Stimulated activated CD8-positive, alpha-beta memory T cell treated with anti-CD3 and anti-CD28 coated beads, Interleukin-12 subunit alpha, Interleukin-12 subunit beta, amount 100 ng/mL, for 24 hours (primary cell): Measurements from ENCODE around the gene SLC7A4.
"Not testable (repeated sequence)": the region's sequence is repeated elsewhere in the genome, so short reads cannot be mapped to it uniquely, and the experiment has no call there.

Experiments used
- DNase-seq: peaks from one replicate; pipeline ENCODE4 v3.0.0-alpha.2; 2020; ENCODE audit errors: extremely low read depth

Gene SLC7A4

DNA sequence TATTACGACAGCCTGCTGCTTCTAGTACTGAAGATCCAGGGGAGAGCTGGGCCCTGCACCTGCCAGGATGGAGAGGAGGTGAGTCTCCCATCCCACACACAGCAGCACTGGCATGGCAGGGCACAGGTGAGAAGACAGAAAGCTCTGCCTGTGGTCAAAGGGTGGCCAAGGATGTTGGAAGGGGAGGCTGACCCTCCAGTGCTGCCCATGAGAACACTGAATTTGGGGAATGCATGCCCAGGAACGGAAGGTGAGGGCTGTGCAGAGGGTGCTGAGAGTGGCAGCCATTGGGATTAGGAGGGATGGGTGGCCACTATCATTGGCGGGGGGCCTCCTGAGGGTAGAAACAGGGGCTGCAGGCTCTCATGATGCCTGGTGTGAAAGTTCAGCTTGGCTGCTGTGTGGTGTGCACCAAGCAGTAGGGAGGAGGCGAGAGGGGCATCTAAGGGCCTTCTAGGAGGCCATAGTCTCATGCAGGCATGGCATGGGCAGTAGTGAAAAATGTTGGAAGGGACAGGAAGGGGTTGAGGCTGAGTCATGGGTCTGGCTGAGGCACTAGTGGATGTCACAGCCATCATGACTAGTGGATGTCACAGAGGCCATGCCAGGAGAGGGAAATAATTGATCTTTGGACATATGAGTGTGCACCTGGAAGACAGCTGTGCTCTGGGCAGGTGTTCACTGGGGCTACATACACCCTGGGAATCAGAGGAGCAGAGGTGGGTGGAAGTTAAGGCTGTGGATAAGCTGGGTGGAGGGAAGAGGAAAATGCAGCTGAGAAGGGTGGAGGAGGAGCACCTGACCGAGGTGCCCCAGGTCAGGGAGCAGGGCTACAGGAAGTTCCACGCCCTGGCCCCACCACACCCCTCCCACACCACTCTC lies 10.9 kb upstream of the SLC7A4 start:
- DNase-seq = no peak

DNA sequence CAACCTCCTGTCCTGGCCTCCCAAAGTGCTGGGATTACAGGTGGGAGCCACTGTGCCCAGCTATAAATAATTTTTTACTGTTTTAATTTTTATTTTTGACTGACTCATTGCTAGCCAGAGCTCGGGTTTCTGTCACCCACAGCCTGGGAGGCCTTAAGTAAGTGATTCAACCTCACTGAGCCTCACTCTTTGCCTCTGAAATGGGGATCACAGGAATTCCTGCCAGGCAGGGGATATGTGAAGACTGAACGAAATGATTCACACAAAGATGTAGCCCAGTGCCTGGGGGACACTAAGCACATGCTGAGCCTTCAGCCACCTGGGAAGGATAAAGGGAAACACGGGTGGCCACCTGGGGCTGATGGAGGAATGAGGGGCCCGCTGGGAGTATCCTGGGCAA lies 9.6 kb upstream of the SLC7A4 start:
- DNase-seq = no peak

DNA sequence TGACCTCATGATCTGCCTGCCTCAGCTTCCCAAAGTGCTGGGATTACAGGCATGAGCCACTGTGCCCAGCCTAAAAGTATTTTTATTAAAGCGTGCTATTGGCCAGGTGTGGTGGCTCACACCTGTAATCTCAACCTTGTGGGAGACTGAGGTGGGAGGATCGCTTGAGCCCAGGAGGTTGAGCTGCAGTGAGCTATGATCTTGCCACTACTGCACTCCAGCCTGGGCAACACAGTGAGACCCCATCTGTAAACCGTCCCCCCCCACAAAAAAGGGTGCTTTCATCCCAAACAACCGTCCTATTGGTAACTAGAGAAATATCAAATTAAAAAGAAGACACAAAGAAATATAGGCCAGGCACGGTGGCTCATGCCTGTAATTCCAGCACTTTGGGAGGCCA lies 6.8 kb upstream of the SLC7A4 start:
- not testable (repeated sequence) for DNase-seq

DNA sequence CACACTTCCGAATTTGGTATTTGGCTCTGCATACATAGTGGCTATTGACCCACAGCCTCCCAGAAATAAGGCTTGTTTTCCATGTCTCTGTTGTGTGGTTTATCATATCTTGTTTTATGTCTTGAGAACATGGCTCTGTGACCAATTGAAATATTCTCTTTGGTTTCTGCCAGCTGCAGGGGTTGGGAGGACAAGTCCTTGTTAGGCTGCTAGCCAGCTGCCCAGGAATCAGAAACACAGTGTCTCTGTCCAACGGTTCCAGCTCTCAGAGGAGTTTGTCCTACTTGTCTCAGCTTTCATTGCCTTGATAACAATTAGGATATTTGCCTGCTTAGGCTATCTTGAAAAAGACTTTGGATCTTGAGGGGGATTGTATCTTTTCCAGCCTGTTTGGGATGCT lies 6.0 kb upstream of the SLC7A4 start:
- DNase-seq = no peak

DNA sequence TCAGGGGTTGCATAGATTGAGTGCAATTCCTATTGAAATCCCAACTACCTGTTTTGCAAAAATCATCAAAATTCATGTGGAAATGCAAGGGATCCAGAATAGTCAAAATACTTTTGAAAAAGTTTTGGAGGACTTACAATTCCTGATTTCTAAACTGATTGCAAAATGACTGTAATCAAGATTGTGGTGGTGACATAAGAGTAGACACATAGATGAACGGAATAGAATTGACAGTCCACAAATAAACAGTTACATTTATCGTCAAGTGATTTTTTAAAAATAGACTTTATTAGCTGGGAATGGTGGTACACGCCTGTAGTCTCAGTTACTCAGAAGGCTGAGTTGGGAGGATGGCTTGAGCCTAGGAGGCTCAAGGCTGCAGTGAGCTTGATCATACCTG lies 2.6 kb upstream of the SLC7A4 start:
- no peak for DNase-seq

DNA sequence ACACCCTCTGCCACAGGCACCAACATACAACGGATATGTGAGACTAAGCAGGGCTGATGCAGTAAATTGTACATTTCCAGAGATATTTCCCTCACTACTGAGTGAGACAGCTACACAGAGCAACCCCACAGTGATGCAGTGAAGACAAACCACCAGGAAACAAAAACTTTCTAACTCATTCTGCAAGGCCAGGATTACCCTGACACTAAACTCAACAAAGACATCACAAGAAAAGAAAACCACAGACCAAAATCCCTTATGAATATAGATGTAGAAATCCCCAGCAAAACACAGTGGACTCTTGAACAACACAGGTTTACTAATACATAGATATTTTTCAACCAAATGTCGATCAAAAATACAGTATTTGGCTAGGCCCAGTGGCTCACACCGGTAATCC lies 1.5 kb upstream of the SLC7A4 start:
- DNase-seq = no peak

DNA sequence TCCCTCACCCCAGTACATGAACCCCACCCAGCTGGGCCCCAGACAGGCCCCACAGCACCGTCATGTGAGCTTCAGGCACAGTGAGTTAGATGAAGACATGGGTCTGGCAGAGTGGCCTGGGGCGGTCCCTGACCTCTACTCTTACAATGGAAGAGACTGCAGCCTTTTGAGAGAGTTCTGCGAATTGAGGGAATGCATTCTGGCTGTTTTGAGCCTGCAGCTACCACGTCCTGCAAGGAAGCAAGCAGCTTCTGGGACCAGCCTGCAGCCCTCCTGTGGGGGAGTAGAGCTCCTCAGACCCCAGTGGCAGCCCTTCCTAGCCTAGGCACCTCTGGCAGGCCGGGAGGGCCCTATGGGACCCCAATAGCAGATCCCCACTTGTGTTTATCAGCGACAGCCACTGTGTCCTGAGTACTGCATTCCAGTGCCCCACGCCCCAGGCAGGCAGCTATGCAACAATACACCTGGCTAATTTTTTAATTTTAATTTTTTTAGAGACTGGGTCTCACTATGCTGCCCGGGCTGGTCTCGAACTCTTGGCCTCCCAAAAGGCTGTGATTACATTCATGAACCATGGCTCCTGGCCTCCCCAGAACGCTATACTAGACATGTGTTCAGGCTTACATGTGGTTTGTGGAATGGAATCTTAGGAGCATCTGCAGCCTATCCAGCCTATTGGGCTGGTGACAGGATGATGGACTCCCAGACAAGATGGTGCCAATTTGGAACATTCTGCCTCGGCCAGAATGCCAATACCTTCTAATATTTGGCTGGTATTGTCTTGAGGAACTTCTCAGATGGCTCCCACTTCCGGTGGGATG lies 717 bp upstream of the SLC7A4 start:
- DNase-seq = no peak

DNA sequence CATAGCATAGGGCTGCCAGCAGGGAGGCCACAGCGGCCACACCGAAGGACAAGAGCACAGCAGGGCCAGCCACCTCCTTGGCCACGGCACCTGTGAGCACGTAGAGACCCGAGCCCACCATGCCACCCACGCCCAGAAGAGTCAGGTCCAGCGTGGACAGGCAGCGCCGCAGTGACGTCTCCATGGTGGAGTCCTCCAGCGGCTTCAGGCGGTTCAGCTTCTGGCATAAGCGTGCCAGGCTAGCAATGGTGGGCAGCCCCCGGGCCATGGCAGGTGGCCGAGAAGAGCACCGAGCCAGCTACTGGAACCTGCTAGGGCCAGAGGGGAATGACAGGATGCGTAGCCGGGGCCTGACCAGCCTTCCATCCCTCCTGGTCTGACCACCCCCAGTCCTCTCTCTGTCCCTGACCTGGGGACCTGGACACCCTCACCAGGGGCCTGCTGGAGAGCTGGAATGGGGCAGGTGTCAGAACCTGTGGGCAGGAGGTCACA lies 770 bp downstream of the SLC7A4 start:
- DNase-seq = no peak

DNA sequence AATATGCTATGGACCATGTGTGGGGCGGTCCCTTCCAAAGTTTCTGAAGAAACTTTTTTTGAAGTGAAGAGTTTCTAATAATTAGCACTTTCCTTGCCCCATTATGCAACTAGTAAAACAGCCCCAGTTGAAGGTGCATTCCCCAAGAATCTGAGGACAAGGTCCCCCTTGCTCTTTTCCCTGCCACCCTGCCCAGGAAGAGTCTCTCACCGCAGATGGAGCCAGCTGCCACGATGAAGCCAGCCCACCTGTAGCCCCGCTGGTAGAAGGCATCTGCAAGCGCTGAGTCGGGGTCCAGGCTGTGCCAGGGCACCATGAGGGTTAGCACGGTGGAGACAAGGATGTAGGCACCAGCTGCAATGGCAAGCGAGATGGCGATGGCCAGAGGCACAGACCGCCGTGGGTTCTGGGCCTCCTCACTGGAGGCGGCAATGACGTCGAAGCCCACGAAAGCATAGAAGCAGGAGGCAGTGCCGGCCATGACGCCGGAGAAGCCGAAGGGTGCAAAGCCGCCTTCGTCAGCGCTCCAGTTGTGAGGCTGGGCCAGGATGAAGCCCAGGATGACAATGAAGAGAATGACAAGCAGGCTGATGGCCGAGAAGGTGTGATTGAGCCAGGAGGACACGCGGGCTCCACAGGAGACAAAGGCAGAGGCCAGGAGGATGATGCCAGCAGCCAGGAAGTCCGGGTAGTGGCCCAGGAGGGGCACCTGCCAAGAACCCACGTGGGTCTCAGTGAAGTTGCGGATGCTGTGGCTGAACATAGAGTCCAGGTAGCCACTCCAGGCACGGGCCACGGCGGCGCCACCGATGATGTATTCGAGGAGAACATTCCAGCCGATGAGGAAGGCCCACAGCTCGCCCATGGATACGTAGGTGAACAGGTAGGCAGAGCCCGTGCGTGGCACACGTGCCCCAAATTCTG lies 1.5 kb downstream of the SLC7A4 start:
- no peak for DNase-seq

DNA sequence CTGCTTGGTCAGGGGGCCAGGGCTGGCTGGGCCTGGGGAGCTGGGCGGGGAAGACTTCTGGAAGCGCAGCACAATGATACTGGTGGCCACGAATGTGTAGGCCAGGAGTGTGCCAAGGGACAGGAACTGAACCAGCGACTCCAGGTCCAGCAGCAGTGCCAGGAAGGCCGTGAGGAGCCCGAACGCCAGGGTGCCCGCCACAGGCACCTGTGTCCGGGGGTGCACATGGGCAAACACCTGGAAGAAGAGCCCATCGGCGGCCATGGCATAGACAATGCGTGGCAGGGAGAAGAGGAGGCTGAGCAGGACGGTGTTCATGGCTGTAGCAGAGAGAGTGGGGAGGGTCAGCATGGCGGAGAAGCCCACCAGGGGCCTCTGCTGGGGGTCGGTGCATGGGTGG lies 2.3 kb downstream of the SLC7A4 start:
- DNase-seq = no peak

DNA sequence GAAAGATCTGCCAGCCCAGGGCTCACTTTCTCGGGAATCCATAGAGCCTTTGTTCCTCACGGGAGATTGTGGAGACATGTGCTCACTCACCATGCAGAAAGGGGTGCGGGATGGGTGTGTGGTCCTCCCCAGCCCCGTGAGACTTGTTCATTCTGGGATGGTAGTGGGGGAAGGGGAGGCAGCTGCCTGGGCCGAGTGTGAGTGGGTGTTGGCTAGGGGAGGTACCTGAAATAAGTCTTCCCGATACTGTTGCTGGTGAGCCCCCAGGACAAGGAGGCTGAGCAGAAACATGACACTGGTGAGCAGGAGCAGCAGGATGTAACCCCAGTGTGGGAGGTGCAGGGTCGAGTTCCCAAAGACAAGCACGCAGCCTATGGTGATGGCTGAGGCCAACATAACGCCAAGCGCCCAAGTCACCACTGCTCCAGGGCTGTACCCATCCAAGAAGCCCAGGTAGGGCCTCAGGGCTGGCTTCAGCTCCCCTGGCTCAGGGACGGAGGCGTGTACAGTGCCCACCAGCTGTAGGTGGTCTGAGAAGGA lies 2.8 kb downstream of the SLC7A4 start:
- DNase-seq = no peak

DNA sequence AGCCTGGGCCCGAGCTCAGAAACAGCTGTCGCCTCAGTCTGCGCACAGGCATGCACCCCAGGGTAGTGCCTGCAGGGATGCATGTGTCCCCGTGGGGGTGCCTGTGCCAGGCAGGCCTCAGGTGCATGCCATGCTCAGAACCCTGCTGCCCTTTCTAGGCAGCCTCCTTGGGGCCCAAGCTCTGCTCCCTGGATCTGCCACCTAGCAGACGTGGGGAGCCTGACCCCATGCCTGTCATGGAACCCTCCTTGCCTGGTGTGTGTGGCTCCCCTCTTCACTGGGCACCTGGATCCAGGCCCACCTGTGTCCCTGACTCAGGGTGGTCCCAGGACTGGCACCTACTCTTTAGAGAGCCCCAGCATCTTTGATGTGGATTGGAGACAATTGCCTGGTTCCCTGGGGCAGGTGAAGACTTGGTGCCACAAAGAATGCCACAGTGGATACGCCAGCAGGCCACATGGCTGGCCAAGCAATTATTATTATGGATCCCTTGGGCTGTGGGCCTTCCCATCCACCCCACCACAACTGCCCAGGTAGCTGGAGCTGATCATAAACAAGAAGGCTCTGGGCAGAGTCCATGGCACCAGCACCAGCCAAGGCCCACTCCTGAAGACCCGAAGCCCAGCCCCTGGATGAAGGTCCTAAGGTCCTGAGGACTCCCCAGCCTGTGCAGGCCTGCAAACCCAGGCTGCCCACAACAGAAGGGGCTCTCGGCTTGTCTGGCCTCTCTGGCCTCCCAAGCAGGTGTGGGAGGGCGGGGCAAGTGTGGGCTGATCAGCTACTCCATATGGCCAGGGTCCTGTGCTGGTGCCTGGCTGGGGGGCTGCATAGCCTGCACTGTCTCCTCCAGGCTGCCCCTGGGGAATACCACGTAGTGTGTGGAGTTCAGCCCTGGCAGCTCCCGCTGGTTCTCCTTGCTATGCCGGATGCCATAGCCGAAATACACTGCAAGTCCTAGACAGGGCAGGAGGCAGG lies 3.8 kb downstream of the SLC7A4 start:
- no peak for DNase-seq

DNA sequence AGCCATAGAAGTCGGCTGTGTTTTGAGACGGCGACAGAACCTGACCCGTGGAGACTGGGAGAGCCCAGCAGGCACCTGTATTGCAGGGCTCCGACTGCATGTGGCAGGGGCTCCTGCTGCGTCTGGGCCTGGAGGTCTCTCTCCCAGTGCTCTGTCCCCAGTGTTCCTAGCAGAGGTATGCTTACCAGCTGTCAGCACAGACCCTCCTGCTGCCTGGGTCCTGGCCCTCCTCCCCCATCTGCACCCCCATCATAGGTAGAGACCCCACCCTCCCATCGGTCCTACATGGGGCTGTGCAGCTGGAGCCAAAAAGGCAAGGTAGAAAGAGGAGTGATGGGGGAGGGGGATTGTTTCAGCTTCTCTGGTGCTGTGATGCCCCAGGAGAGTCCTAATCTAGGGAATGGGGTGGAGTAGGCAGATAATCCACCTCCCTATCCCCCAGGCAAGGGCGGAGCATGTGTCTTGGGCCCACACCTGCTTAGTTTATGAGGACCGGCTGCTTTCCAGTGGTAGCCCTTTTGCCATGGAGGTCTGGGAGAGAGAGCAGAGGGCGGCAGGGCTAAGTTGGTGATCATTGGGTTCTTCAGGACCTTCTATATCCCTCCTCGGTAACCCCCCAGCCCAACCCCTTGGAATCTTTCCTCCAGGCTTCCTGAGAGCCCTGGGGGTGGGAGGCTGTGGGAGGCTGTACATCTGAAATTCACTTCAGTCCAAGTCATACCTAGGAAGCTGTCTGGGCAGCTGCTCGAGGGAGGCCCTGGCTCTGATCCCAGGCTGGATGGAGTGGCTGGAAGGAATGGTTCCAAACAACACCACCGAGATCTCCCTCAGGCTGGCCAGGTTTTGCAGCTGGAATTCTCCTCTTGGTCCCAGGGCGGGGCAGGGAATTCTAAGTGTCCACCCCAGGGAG lies 5.3 kb downstream of the SLC7A4 start:
- DNase-seq = no peak

DNA sequence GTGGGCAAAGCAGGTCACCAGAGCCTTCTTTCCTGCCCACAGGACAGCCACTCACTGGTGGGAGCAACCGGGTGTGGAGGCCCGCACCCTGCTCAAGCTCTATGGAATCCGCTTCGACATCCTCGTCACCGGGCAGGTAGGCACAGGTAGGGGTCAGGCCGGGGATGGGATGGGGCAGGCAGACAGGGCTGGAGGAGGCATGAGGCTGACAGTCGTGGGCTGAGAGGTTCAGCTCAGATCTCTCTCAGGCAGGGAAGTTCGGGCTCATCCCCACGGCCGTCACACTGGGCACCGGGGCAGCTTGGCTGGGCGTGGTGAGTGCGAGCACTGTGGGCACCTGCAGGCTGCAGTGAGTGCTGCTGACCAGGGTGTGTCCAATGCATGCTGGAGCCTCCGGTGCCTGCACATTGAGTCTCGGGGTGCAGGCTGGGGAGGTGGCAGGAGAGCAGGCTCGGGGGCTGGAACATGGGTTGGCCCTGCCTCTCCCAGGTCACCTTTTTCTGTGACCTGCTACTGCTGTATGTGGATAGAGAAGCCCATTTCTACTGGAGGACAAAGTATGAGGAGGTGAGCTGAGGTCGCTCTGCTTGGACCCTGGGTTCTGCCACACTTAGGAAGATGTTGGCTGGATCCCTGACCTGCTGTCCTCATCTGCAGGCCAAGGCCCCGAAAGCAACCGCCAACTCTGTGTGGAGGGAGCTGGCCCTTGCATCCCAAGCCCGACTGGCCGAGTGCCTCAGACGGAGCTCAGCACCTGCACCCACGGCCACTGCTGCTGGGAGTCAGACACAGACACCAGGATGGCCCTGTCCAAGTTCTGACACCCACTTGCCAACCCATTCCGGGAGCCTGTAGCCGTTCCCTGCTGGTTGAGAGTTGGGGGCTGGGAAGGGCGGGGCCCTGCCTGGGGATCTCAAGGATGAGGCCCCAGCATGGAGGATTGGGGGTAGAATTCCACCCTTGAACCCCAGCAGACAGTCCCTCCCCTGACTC lies 6.3 kb downstream of the SLC7A4 start:
- DNase-seq = no peak

DNA sequence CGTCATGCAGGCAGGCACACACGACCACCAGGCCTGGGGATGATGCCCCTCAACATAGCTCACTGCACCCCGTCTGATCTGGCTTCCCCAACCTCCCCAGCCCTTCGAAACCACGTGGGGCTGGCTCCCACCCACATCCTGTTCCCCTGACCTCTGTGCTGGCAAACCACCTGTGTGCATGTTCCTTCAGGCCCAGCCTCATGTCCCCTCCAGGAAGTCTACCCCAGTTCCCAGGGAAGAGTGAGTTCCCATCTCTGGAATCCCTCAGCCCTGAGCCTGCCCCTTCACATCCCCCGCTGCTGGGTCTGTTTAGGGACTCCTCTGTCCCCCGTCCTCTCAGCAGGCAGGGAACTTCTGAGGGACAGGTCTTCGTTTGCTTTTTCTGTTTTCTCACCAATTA lies 7.1 kb downstream of the SLC7A4 start:
- DNase-seq = no peak

DNA sequence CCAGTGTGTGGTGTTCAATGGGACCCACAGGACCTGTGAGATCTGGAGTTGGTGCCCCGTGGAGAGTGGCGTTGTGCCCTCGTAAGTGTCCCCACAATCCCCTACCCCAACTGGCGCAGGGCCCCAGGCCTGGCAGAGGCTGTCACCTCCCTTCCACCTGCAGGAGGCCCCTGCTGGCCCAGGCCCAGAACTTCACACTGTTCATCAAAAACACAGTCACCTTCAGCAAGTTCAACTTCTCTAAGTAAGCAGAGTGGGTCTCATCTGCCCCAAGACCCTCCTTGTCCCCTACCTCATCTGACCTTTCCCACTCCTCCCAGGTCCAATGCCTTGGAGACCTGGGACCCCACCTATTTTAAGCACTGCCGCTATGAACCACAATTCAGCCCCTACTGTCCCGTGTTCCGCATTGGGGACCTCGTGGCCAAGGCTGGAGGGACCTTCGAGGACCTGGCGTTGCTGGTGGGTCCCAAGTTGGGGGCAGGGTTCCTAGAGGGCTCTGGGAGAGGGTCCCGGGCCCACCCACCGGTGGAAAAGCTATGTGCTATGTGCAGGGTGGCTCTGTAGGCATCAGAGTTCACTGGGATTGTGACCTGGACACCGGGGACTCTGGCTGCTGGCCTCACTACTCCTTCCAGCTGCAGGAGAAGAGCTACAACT lies 9.3 kb downstream of the SLC7A4 start:
- DNase-seq = no peak

DNA sequence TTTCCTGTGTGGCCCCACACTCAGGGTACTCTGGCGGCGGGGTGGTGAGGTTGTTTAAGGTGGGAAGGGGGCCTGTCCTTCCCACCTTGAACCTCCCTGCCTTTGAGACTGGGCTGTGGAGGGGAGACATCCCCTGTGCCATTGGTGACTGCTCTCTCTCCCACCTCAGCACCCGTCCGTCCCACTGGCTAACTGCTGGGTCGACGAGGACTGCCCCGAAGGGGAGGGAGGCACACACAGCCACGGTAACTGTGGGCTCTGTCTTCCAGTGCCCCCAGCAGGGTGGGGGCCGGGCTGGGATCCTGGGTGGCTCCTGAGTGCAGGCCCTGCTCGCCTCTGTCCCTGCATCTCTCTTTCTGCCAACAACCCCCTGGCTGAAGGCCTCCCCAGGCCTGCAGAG lies 9.9 kb downstream of the SLC7A4 start:
- DNase-seq = no peak
